ENCODE measurements around the gene CATSPER4. TPM values are rescaled to one million over a fixed set of nuclear protein-coding genes. Genes with fewer than 3 reads are reported as not detected.

The CATSPER4 gene
- total and polyA plus RNA-seq, 2 of the 13 experiments (the other 11 are each of a cell fraction or from before 2014, with no cell fraction given) = not detected

GRCh38 chr1:26233903-26234643 lies 43.7 kb downstream of the CATSPER4 start, which contains the start of gene CEP85 (continued):
- no peak; the same call in 1 of the 2 replicates for TF ChIP-seq ZBTB26 (CRISPR knock-in tag; IDR thresholded peaks at IDR 0.05; ENCODE audit: borderline replicate concordance)
- peak; percentile 55; the same call in 1 of the 2 replicates for TF ChIP-seq PAXIP1 (CRISPR knock-in tag; conservative IDR thresholded peaks at IDR 0.05)
- peak; percentile 31; the same call in 1 of the 2 replicates for TF ChIP-seq ZBED4 (CRISPR knock-in tag; IDR thresholded peaks at IDR 0.05; ENCODE audit: borderline replicate concordance)
- peak; percentile 72; the same call in 1 of the 2 replicates for TF ChIP-seq ZNF598 (CRISPR knock-in tag; IDR thresholded peaks at IDR 0.05; ENCODE audit: borderline replicate concordance)
- no peak for TF ChIP-seq NR3C1 (CRISPR knock-in tag; IDR thresholded peaks at IDR 0.05)
- no peak for TF ChIP-seq ZNF850 (CRISPR knock-in tag; conservative IDR thresholded peaks at IDR 0.05)
- peak; percentile 89 for TF ChIP-seq ZNF691 (CRISPR knock-in tag; IDR thresholded peaks at IDR 0.05; ENCODE audit: borderline replicate concordance, low read depth)
- TF ChIP-seq ZNF784 (CRISPR knock-in tag; IDR thresholded peaks at IDR 0.05; ENCODE audit: borderline replicate concordance) = peak; percentile 49; the same call in 1 of the 2 replicates
- no peak for TF ChIP-seq ZNF24 (IDR thresholded peaks at IDR 0.05)
- peak; percentile 83 for TF ChIP-seq ZNF572 (CRISPR knock-in tag; IDR thresholded peaks at IDR 0.05)
- TF ChIP-seq DNMT3B (CRISPR knock-in tag; conservative IDR thresholded peaks at IDR 0.05) = no peak
- no peak for TF ChIP-seq ZNF121 (CRISPR knock-in tag; IDR thresholded peaks at IDR 0.05)
- TF ChIP-seq KMT2A (CRISPR knock-in tag; IDR thresholded peaks at IDR 0.05) = peak; percentile 82
- TF ChIP-seq ZNF20 (CRISPR knock-in tag; IDR thresholded peaks at IDR 0.05) = no peak
- TF ChIP-seq SSRP1 (CRISPR knock-in tag; IDR thresholded peaks at IDR 0.05) = no peak
- TF ChIP-seq ZSCAN31 (CRISPR knock-in tag; IDR thresholded peaks at IDR 0.05; ENCODE audit: low read depth) = no peak; the same call in 1 of the 2 replicates
- peak; percentile 59; the same call in 1 of the 2 replicates for TF ChIP-seq KDM5A (IDR thresholded peaks at IDR 0.05; ENCODE audit: borderline replicate concordance, low read length)
- peak; percentile 89; the same call in 1 of the 2 replicates for TF ChIP-seq ZNF737 (CRISPR knock-in tag; IDR thresholded peaks at IDR 0.05; ENCODE audit: borderline replicate concordance)
- 0 out of 2 replicates have a peak, but pooled peaks have one; percentile 57 for TF ChIP-seq ZSCAN9 (CRISPR knock-in tag; IDR thresholded peaks at IDR 0.05; ENCODE audit: borderline replicate concordance)
